OCI-LY3 (cell line): ENCODE measurements around the gene SERPINE1.

Source experiments
- H2AFZ ChIP-seq: fragments of 200-600, 300-600 bp; shearing (Covaris generic); 2 replicates; pipeline ENCODE4 v1.6.0; 2014; ENCODE audit warnings: antibody characterized with exemption, low read depth, low read length
- H3K27ac ChIP-seq: fragments of 200-600, 300-600 bp; sonication (generic); 2 replicates; pipeline ENCODE4 v1.5.1; 2014; ENCODE audit warnings: mild to moderate bottlenecking, low read length, moderate library complexity, mixed read lengths
- H3K27me3 ChIP-seq: fragments of 200-600, 300-600 bp; sonication (generic); 2 replicates; pipeline ENCODE4 v1.6.1; 2014; ENCODE audit warnings: low read depth, low read length, mixed read lengths
- H3K36me3 ChIP-seq: fragments of 200-600, 300-600 bp; sonication (generic); replicated peaks from 2 replicates; pipeline ENCODE3; 2014; ENCODE audit warnings: low read depth, low read length, mixed read lengths
- H3K4me1 ChIP-seq: fragments of 300-600, 200-600 bp; sonication (generic); 2 replicates; pipeline ENCODE4 v1.6.1; 2014; ENCODE audit warnings: low read length, mixed read lengths
- H3K4me2 ChIP-seq: fragments of 200-600, 300-600 bp; sonication (generic); 2 replicates; pipeline ENCODE4 v1.6.1; 2014; ENCODE audit warnings: low read length, mixed read lengths
- H3K4me3 ChIP-seq: fragments of 300-600, 200-600 bp; sonication (generic); 2 replicates; pipeline ENCODE4 v1.5.1; 2014; ENCODE audit warnings: antibody characterized with exemption, mild to moderate bottlenecking, low read length, moderate library complexity
- H3K79me2 ChIP-seq: fragments of 300-600, 200-600 bp; shearing (Covaris generic); 2 replicates; pipeline ENCODE4 v1.6.1; 2014; ENCODE audit warnings: mild to moderate bottlenecking, low read length, mixed read lengths
- H3K9ac ChIP-seq: fragments of 300-600, 200-600 bp; shearing (Covaris generic); 2 replicates; pipeline ENCODE4 v1.6.0; 2014; ENCODE audit warnings: mild to moderate bottlenecking, low read length, moderate library complexity
- H3K9me3 ChIP-seq: fragments of 200-600, 300-600 bp; shearing (Covaris generic); 2 replicates; pipeline ENCODE4 v1.6.1; 2014; ENCODE audit warnings: low read length, mixed read lengths; ENCODE audit not compliant: insufficient read depth
- H4K20me1 ChIP-seq: fragments of 200-600, 300-600 bp; sonication (generic); 2 replicates; pipeline ENCODE4 v1.6.1; 2016; ENCODE audit warnings: low read length, mixed read lengths; ENCODE audit not compliant: insufficient read depth
- CTCF ChIP-seq: fragments of 200-600, 300-600 bp; sonication (generic); IDR thresholded peaks from 2 replicates; pipeline ENCODE4 v1.5.1; 2014; ENCODE audit warnings: antibody characterized with exemption, low read length, low read depth
- EZH2phosphoT487 ChIP-seq: fragments of 200-600 bp; shearing (Covaris generic); IDR thresholded peaks from 2 replicates; pipeline ENCODE4 v1.6.1; 2018; ENCODE audit warnings: antibody characterized with exemption, mixed run types, low read depth

SERPINE1 gene

GRCh38 chr7:101124376-101125056 lies 2.4 kb upstream of the SERPINE1 start:
- H2AFZ ChIP-seq: no peak overlapping the region
- H3K4me2 ChIP-seq: no peak overlapping the region
- no peak overlapping the region for H3K27ac ChIP-seq
- H3K9ac ChIP-seq: no peak overlapping the region
- no peak overlapping the region for H3K4me3 ChIP-seq
- no peaks in the 10 kb centered on the region for H4K20me1 ChIP-seq
- peaks cover 8% of the 10 kb centered on the region; the same call in 1 of the 2 replicates for H3K27me3 ChIP-seq
- H3K9me3 ChIP-seq: no peaks in the 10 kb centered on the region
- TF ChIP-seq EZH2phosphoT487 (no peak), CTCF (no peak)
- H3K36me3 ChIP-seq: no peaks in the 10 kb centered on the region
- H3K79me2 ChIP-seq: no peaks in the 10 kb centered on the region
- peaks cover 7% of the 10 kb centered on the region; the same call in 1 of the 2 replicates for H3K4me1 ChIP-seq

- no peaks in the 10 kb centered on the region for H4K20me1 ChIP-seq
- no peak overlapping the region for H3K27ac ChIP-seq
- H3K36me3 ChIP-seq: no peaks in the 10 kb centered on the region
- no peak overlapping the region for H2AFZ ChIP-seq
- H3K4me1 ChIP-seq: peaks cover 7% of the 10 kb centered on the region; the same call in 1 of the 2 replicates
- H3K9me3 ChIP-seq: no peaks in the 10 kb centered on the region
- H3K9ac ChIP-seq: no peak overlapping the region
- no peak overlapping the region for H3K4me3 ChIP-seq
- peaks cover 8% of the 10 kb centered on the region; the same call in 1 of the 2 replicates for H3K27me3 ChIP-seq
- no peak overlapping the region for H3K4me2 ChIP-seq
- no peaks in the 10 kb centered on the region for H3K79me2 ChIP-seq
- no peak for TF ChIP-seq CTCF
- TF ChIP-seq EZH2phosphoT487: no peak
Measured at GRCh38 chr7:101125989-101126650, 784 bp upstream of the SERPINE1 start.

- H4K20me1 ChIP-seq: no peaks in the 10 kb centered on the region
- no peaks in the 10 kb centered on the region for H3K9me3 ChIP-seq
- no peaks in the 10 kb centered on the region for H3K79me2 ChIP-seq
- peaks cover 8% of the 10 kb centered on the region; the same call in 1 of the 2 replicates for H3K27me3 ChIP-seq
- no peak overlapping the region for H3K27ac ChIP-seq
- H3K4me1 ChIP-seq: peaks cover 2% of the 10 kb centered on the region; the same call in 1 of the 2 replicates
- H3K4me3 ChIP-seq: no peak overlapping the region
- H3K4me2 ChIP-seq: no peak overlapping the region
- H2AFZ ChIP-seq: no peak overlapping the region
- H3K36me3 ChIP-seq: no peaks in the 10 kb centered on the region
- no peak overlapping the region for H3K9ac ChIP-seq
- TF ChIP-seq EZH2phosphoT487 (no peak), CTCF (no peak)
Measured at GRCh38 chr7:101127460-101128039, 646 bp downstream of the SERPINE1 start.
